Neural cell (in vitro differentiated cells): ENCODE results near the gene ALKBH8. TPM values are rescaled to one million over a fixed set of nuclear protein-coding genes. Genes with fewer than 3 reads are reported as not detected.

Source experiments
- H2AFZ ChIP-seq: fragments of 200-600, 300-800 bp; sonication (generic), shearing (Covaris generic); 2 replicates; pipeline ENCODE4 v1.6.0; 2014; ENCODE audit warnings: low read depth, mild to moderate bottlenecking, antibody characterized with exemption, low read length, moderate library complexity
- H3F3A ChIP-seq: fragments of 200-600 bp; shearing (Covaris generic); 2 replicates; pipeline ENCODE4 v1.6.1; 2016; ENCODE audit warnings: mild to moderate bottlenecking, moderate library complexity, mixed read lengths, antibody characterized with exemption, low read length; ENCODE audit not compliant: insufficient read depth, poor library complexity, severe bottlenecking
- H3K27ac ChIP-seq: fragments of 200-600, 300-800 bp; sonication (generic), shearing (Covaris generic); 2 replicates; pipeline ENCODE4 v1.5.1; 2014; ENCODE audit warnings: mild to moderate bottlenecking, low read length, moderate library complexity
- H3K27me3 ChIP-seq: fragments of 300-800, 200-600 bp; sonication (generic), shearing (Covaris generic); 2 replicates; pipeline ENCODE4 v1.6.0; 2014; ENCODE audit warnings: mild to moderate bottlenecking, low read depth, low read length, moderate library complexity; ENCODE audit not compliant: insufficient read depth
- H3K36me3 ChIP-seq: fragments of 300-800, 200-600 bp; sonication (generic), shearing (Covaris generic); 2 replicates; pipeline ENCODE4 v1.5.1; 2014; ENCODE audit warnings: mild to moderate bottlenecking, antibody characterized with exemption, low read length, moderate library complexity; ENCODE audit not compliant: insufficient read depth
- H3K4me2 ChIP-seq: fragments of 300-800, 200-600 bp; sonication (generic), shearing (Covaris generic); 2 replicates; pipeline ENCODE4 v1.6.0; 2014; ENCODE audit warnings: mild to moderate bottlenecking, low read length
- H3K4me3 ChIP-seq: fragments of 300-800, 200-600 bp; sonication (generic), shearing (Covaris generic); 2 replicates; pipeline ENCODE4 v1.5.1; 2014; ENCODE audit warnings: mild to moderate bottlenecking, low read length, moderate library complexity
- H3K79me2 ChIP-seq: fragments of 200-600 bp; shearing (Covaris generic); replicated peaks from 2 replicates; pipeline ENCODE4 v1.6.0; 2014; ENCODE audit warnings: mild to moderate bottlenecking, low read length, moderate library complexity; ENCODE audit not compliant: insufficient read depth
- H3K9ac ChIP-seq: fragments of 300-800, 200-600 bp; sonication (generic), shearing (Covaris generic); 2 replicates; pipeline ENCODE4 v1.6.1; 2016; ENCODE audit warnings: mild to moderate bottlenecking, low read length, mixed read lengths
- H3K9me2 ChIP-seq: fragments of 200-600 bp; shearing (Covaris generic); 2 replicates; pipeline ENCODE4 v1.6.1; 2016; ENCODE audit warnings: mild to moderate bottlenecking, low read length, mixed read lengths; ENCODE audit not compliant: insufficient read depth
- H3K9me3 ChIP-seq: fragments of 200-600, 300-800 bp; sonication (generic), shearing (Covaris generic); 2 replicates; pipeline ENCODE4 v1.6.1; 2016; ENCODE audit warnings: mild to moderate bottlenecking, mixed run types, low read length, moderate library complexity, mixed read lengths
- H4K20me1 ChIP-seq: fragments of 200-600 bp; shearing (Covaris generic); 2 replicates; pipeline ENCODE4 v1.6.1; 2016; ENCODE audit warnings: mild to moderate bottlenecking, mixed run types; ENCODE audit not compliant: insufficient read depth
- CTCF ChIP-seq: fragments of 450-650 bp; IDR thresholded peaks from 2 replicates; pipeline ENCODE4 v1.5.1; 2014; ENCODE audit warnings: antibody characterized with exemption, mild to moderate bottlenecking, moderate library complexity; ENCODE audit not compliant: poor library complexity, severe bottlenecking
- EP300 ChIP-seq: fragments of 450-650 bp; conservative IDR thresholded peaks from 2 replicates; pipeline ENCODE4 v1.6.1; 2014; ENCODE audit warnings: antibody characterized with exemption, mild to moderate bottlenecking, moderate library complexity; ENCODE audit not compliant: poor library complexity, severe bottlenecking
- EZH2 ChIP-seq: fragments of 200-600, 300-800 bp; shearing (Covaris generic), sonication (generic); IDR thresholded peaks from 2 replicates; pipeline ENCODE4 v1.6.1; 2014; ENCODE audit warnings: antibody characterized with exemption, low read length, borderline replicate concordance, mild to moderate bottlenecking; ENCODE audit not compliant: insufficient read depth, poor library complexity, severe bottlenecking
- MXI1 ChIP-seq: fragments of 450-650 bp; conservative IDR thresholded peaks from 2 replicates; pipeline ENCODE4 v1.6.1; 2014; ENCODE audit warnings: antibody characterized with exemption, mild to moderate bottlenecking; ENCODE audit not compliant: poor library complexity, severe bottlenecking
- POLR2AphosphoS5 ChIP-seq: IDR thresholded peaks from 2 replicates; pipeline ENCODE4 v1.6.1; 2012
- RAD21 ChIP-seq: fragments of 450-650 bp; conservative IDR thresholded peaks from 2 replicates; pipeline ENCODE4 v1.6.1; 2014; ENCODE audit warnings: antibody characterized with exemption, mild to moderate bottlenecking, moderate library complexity
- REST ChIP-seq: IDR thresholded peaks from 2 replicates; pipeline ENCODE4 v1.6.1; 2012; ENCODE audit warnings: borderline replicate concordance
- SMC3 ChIP-seq: fragments of 450-650 bp; conservative IDR thresholded peaks from 2 replicates; pipeline ENCODE4 v1.6.1; 2014; ENCODE audit warnings: antibody characterized with exemption, mild to moderate bottlenecking, moderate library complexity; ENCODE audit not compliant: poor library complexity
- TAF1 ChIP-seq: IDR thresholded peaks from 2 replicates; pipeline ENCODE4 v1.6.1; 2012; ENCODE audit warnings: low read depth
- polyA plus RNA-seq: library from polyadenylated mRNA; depleted of rRNA; stranded (reverse); fragments of >200 nt; gene quantifications from 2 replicates; pipeline ENCODE4 v1.2.3, GENCODE V29; 2014

The ALKBH8 gene
- polyA plus RNA-seq, 1 donor from 2014 or later = 7.6 TPM

- H3K9ac ChIP-seq = peak within 1 kb of the TSS; percentile 64
- no peaks in the 10 kb centered on the region for H3K9me2 ChIP-seq
- H3K36me3 ChIP-seq = no peaks in the 10 kb centered on the region
- no peaks in the 10 kb centered on the region for H3K9me3 ChIP-seq
- peak within 1 kb of the TSS; percentile 2 for H3K27ac ChIP-seq
- TF ChIP-seq CTCF = peak; percentile 37
- TF ChIP-seq RAD21 = peak; percentile 52
- peak; percentile 64 for TF ChIP-seq TAF1
- TF ChIP-seq MXI1 = peak; percentile 86
- peak; percentile 35 for TF ChIP-seq SMC3
- no peak for TF ChIP-seq REST
- TF ChIP-seq EZH2 = no peak
- TF ChIP-seq POLR2AphosphoS5 = peak; percentile 39
- TF ChIP-seq EP300 = no peak
- peak within 1 kb of the TSS; percentile 97 for H3K4me2 ChIP-seq
- no peaks in the 10 kb centered on the region for H3K27me3 ChIP-seq
- H4K20me1 ChIP-seq = no peaks in the 10 kb centered on the region
- no peaks in the 10 kb centered on the region for H3F3A ChIP-seq
- peaks cover 20% of the 10 kb centered on the region for H3K79me2 ChIP-seq
- peak within 1 kb of the TSS; percentile 92 for H2AFZ ChIP-seq
- peak within 1 kb of the TSS; percentile 72 for H3K4me3 ChIP-seq
Observed at GRCh38 chr11:107457558-107458271, 107.8 kb downstream of the ALKBH8 start, which contains the start of gene CWF19L2. TSS of gene CWF19L2 (minus strand) at chr11:107457825. CDS start at chr11:107457816, 9 bp downstream.

- peak overlapping the region; percentile 2 for H3K27ac ChIP-seq
- H3F3A ChIP-seq = no peaks in the 10 kb centered on the region
- H3K9me3 ChIP-seq = no peaks in the 10 kb centered on the region
- H4K20me1 ChIP-seq = no peaks in the 10 kb centered on the region
- no peaks in the 10 kb centered on the region for H3K9me2 ChIP-seq
- peak overlapping the region; percentile 92 for H2AFZ ChIP-seq
- TF ChIP-seq EZH2 (no peak), TAF1 (no peak), CTCF (no peak), REST (no peak), POLR2AphosphoS5 (no peak), SMC3 (no peak), EP300 (no peak), RAD21 (no peak), MXI1 (no peak)
- no peaks in the 10 kb centered on the region for H3K27me3 ChIP-seq
- no peaks in the 10 kb centered on the region for H3K36me3 ChIP-seq
- H3K4me2 ChIP-seq = peak overlapping the region; percentile 97
- peak overlapping the region; percentile 72 for H3K4me3 ChIP-seq
- H3K9ac ChIP-seq = peak overlapping the region; percentile 64
- peaks cover 20% of the 10 kb centered on the region for H3K79me2 ChIP-seq
Observed at GRCh38 chr11:107457205-107457557, 108.4 kb downstream of the ALKBH8 start.
